ENCODE measurements around the gene ROBO4.

ROBO4 gene

DNA sequence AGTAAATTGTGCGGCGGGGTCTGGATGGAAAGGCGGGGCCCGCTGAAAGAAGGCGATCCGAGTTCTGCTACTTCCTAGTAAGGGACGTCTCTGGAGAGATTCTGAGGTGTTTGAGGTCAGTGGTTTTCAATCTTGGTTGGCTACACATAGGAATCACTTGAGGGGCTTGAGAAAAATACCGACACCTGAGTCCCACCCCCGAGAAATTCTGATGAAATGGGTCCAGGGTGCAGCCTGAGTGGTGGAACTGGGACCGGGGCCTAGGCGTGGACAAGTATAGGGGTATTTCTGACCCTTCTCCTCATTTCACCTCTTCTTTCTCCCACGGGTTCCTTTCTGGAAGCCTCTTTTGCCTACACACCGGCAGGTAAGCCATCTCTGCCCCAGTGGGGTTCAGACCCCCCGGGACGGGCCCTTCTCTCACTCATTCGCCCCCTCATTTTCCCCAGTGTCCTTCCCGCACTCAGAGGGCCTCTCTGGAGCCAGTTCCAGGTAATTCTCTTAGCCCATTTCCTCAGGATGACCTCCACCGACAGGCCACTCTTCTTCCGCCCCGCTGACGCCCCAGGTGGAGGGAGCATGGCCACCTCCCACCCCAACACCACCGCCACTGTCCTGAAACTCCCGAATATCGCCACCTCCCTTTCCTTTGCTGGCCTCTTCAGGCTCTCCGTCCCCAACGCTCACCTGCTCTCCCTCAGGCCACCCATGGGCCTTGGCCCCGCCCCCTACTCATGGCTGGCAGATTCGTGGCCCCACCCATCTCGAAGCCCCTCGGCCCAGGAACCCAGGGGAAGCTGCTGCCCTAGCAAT is 20.6 kb downstream of the ROBO4 start:
- peak overlapping the region; percentile 77 for H3K4me3 ChIP-seq (ENCODE audit: low read length)

DNA sequence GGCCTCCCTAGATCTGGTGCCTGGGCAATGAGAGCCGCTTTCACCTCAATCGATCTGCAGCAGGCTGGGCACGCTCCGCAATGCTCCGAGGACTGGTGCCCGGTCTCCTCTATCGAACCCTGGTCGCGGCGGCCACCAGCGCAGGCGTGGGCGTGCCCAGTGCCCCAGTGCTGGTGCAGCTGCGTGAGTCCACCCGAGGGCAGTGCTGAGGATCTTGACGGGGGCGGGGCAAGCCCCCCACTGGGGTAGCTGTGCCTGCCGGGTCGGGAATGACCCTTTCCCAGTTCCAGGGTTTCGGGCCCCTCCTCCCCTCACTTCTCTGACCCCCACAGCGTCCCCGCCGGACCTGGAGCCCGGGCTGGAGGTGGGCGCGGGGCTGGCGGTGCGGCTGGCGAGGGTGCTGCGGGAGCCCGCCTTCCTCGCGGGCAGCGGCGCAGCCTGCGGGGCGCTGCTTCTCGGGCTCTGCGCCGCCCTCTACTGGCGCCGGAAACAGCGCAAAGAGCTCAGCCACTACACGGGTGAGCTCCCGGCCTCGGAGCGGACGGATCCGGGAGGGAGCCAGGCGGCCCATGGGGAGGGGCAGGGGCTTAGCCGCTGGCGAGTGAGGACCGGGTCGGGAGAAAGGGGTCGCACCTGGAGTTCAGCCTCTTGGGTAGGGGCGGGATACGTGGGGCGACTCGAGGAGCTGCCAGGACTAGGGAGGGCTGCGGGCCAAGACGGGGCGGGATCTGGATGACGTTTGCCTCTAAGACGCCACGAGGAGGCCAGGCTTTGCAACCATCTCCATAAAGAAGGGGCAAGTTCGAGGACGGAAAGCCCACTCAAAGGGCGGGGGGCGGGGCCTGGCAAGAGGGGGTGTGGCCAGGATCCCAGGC is 21.5 kb downstream of the ROBO4 start:
- H3K9ac ChIP-seq (ENCODE audit: low read length), result peak overlapping the region; percentile 65
- H3K4me3 ChIP-seq (ENCODE audit: low read length), result peak overlapping the region; percentile 77
- H3K27me3 ChIP-seq (ENCODE audit: control insufficient read depth, insufficient read depth, low read length), result peaks cover 46% of the 10 kb centered on the region
- H3K4me1 ChIP-seq (ENCODE audit: control insufficient read depth, low read depth, low read length), result peaks cover 10% of the 10 kb centered on the region
- H3K9me3 ChIP-seq (ENCODE audit: control insufficient read depth, low read depth, low read length), result no peaks in the 10 kb centered on the region
- no peaks in the 10 kb centered on the region for H3K36me3 ChIP-seq (ENCODE audit: control insufficient read depth, low read depth, low read length)
- peak overlapping the region; percentile 54 for H3K27ac ChIP-seq (ENCODE audit: low read length)

More for the DNA sequence above, 20.6 kb downstream of the ROBO4 start:
- no peaks in the 10 kb centered on the region for H3K36me3 ChIP-seq (ENCODE audit: control insufficient read depth, low read depth, low read length)
- peaks cover 37% of the 10 kb centered on the region for H3K27me3 ChIP-seq (ENCODE audit: control insufficient read depth, insufficient read depth, low read length)
- peak overlapping the region; percentile 65 for H3K9ac ChIP-seq (ENCODE audit: low read length)
- H3K27ac ChIP-seq (ENCODE audit: low read length), result no peak overlapping the region
- no peaks in the 10 kb centered on the region for H3K9me3 ChIP-seq (ENCODE audit: control insufficient read depth, low read depth, low read length)
- peaks cover 10% of the 10 kb centered on the region for H3K4me1 ChIP-seq (ENCODE audit: control insufficient read depth, low read depth, low read length)

- peaks cover 53% of the 10 kb centered on the region for H3K27me3 ChIP-seq (ENCODE audit: control insufficient read depth, insufficient read depth, low read length)
Observed at GRCh38 chr11:124875401-124875800, 22.3 kb downstream of the ROBO4 start.

DNA sequence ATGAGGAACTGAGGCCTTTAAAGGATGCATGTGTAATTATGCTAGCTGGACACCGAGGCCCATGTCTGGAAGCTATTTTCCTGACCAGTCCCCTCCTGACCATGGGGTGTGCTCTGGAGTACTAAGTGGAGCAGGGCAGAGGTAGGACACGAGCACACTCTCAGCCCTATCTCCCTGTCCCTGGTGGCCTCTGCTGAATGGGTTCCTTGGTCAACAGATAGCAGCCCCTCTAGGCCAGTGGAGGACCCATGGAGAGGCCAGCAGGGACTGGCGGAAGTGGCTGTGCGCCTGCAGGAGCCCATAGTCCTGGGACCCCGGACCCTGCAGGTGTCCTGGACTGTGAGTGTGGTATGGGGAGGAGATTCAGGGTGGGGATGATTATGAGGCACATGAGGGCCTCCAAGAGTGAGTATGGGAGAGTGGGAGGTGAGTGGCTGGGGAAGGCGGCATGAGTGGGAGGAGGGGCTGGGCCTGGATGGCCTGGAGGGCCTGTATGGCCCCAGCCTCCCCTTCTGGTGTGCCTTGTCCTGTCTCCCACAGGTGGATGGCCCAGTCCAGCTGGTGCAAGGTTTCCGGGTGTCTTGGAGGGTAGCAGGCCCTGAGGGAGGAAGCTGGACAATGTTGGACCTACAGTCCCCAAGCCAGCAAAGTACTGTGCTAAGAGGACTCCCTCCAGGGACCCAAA is 23.0 kb downstream of the ROBO4 start:
- H3K4me3 ChIP-seq (ENCODE audit: low read length), result no peak overlapping the region
- H3K27ac ChIP-seq (ENCODE audit: low read length), result no peak overlapping the region
- no peaks in the 10 kb centered on the region for H3K9me3 ChIP-seq (ENCODE audit: control insufficient read depth, low read depth, low read length)
- no peaks in the 10 kb centered on the region for H3K36me3 ChIP-seq (ENCODE audit: control insufficient read depth, low read depth, low read length)
- no peak overlapping the region for H3K9ac ChIP-seq (ENCODE audit: low read length)
- peaks cover 10% of the 10 kb centered on the region for H3K4me1 ChIP-seq (ENCODE audit: control insufficient read depth, low read depth, low read length)
- H3K27me3 ChIP-seq (ENCODE audit: control insufficient read depth, insufficient read depth, low read length), result peaks cover 60% of the 10 kb centered on the region

More at GRCh38 chr11:124875401-124875800, 22.3 kb downstream of the ROBO4 start:
- Histone ChIP-seq H3K9me3 (ENCODE audit: control insufficient read depth, low read depth, low read length) (no peaks in the 10 kb centered on the region), H3K27ac (ENCODE audit: low read length) (no peak overlapping the region), H3K4me3 (ENCODE audit: low read length) (peak overlapping the region; percentile 77), H3K9ac (ENCODE audit: low read length) (no peak overlapping the region), H3K36me3 (ENCODE audit: control insufficient read depth, low read depth, low read length) (no peaks in the 10 kb centered on the region), H3K4me1 (ENCODE audit: control insufficient read depth, low read depth, low read length) (peaks cover 10% of the 10 kb centered on the region)

DNA sequence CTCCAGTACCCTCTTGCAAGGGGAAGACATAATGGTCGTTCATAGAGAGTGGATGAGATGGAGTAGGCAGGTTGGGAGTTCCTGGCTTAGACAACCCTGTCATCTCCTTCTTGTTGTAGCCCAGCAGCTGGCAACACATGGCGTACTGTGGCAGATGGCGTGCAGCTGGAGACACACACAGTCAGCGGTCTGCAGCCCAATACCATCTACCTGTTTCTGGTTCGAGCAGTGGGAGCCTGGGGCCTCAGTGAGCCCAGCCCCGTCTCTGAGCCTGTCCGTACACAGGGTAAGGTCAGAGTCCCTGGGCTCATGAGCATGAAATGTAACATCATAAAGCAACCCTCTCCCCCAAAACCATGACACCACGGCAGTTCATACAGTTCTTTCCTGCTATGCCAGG is 23.7 kb downstream of the ROBO4 start:
- H3K4me1 ChIP-seq (ENCODE audit: control insufficient read depth, low read depth, low read length), result peaks cover 12% of the 10 kb centered on the region
- no peak overlapping the region for H3K4me3 ChIP-seq (ENCODE audit: low read length)
- H3K9me3 ChIP-seq (ENCODE audit: control insufficient read depth, low read depth, low read length), result no peaks in the 10 kb centered on the region
- H3K27ac ChIP-seq (ENCODE audit: low read length), result no peak overlapping the region
- no peaks in the 10 kb centered on the region for H3K36me3 ChIP-seq (ENCODE audit: control insufficient read depth, low read depth, low read length)
- H3K27me3 ChIP-seq (ENCODE audit: control insufficient read depth, insufficient read depth, low read length), result peaks cover 68% of the 10 kb centered on the region
- H3K9ac ChIP-seq (ENCODE audit: low read length), result no peak overlapping the region

- Histone ChIP-seq H3K4me3 (ENCODE audit: low read length) (no peak overlapping the region), H3K9ac (ENCODE audit: low read length) (no peak overlapping the region), H3K36me3 (ENCODE audit: control insufficient read depth, low read depth, low read length) (no peaks in the 10 kb centered on the region), H3K27ac (ENCODE audit: low read length) (no peak overlapping the region), H3K4me1 (ENCODE audit: control insufficient read depth, low read depth, low read length) (peaks cover 13% of the 10 kb centered on the region), H3K27me3 (ENCODE audit: control insufficient read depth, insufficient read depth, low read length) (peaks cover 80% of the 10 kb centered on the region), H3K9me3 (ENCODE audit: control insufficient read depth, low read depth, low read length) (no peaks in the 10 kb centered on the region)
Observed at GRCh38 chr11:124872741-124873140, 24.9 kb downstream of the ROBO4 start.

- no peaks in the 10 kb centered on the region for H3K9me3 ChIP-seq (ENCODE audit: control insufficient read depth, low read depth, low read length)
- no peak overlapping the region for H3K4me3 ChIP-seq (ENCODE audit: low read length)
- H3K27ac ChIP-seq (ENCODE audit: low read length), result no peak overlapping the region
- peaks cover 85% of the 10 kb centered on the region for H3K27me3 ChIP-seq (ENCODE audit: control insufficient read depth, insufficient read depth, low read length)
- H3K9ac ChIP-seq (ENCODE audit: low read length), result no peak overlapping the region
- peaks cover 13% of the 10 kb centered on the region for H3K4me1 ChIP-seq (ENCODE audit: control insufficient read depth, low read depth, low read length)
- no peaks in the 10 kb centered on the region for H3K36me3 ChIP-seq (ENCODE audit: control insufficient read depth, low read depth, low read length)
Observed at GRCh38 chr11:124872280-124872679, 25.4 kb downstream of the ROBO4 start.

GRCh38 chr11:124870430-124870829 is 27.2 kb downstream of the ROBO4 start:
- Histone ChIP-seq H3K4me1 (ENCODE audit: control insufficient read depth, low read depth, low read length) (peaks cover 8% of the 10 kb centered on the region), H3K36me3 (ENCODE audit: control insufficient read depth, low read depth, low read length) (no peaks in the 10 kb centered on the region), H3K27ac (ENCODE audit: low read length) (no peak overlapping the region), H3K4me3 (ENCODE audit: low read length) (no peak overlapping the region), H3K27me3 (ENCODE audit: control insufficient read depth, insufficient read depth, low read length) (peaks cover 99% of the 10 kb centered on the region), H3K9ac (ENCODE audit: low read length) (no peak overlapping the region), H3K9me3 (ENCODE audit: control insufficient read depth, low read depth, low read length) (no peaks in the 10 kb centered on the region)

DNA sequence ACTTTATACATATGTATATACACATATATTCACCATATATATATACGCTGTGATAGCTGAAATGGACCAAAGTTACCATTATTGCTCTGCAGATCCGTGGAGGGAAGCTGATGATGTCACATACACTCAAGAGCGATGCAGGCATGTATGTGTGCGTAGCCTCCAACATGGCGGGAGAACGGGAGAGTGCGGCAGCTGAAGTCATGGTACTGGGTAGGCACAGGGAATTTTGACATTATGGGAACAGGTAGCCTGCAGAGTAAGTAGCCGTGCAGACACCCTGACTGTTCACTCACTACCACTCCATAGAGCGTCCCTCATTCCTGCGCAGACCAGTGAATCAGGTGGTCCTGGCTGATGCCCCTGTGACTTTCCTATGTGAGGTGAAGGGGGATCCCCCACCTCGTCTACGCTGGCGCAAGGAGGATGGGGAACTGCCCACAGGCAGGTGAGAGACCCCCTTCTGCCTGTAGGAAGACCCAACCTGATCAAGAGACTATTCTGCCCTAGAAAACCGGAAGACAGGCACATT is 27.7 kb downstream of the ROBO4 start:
- H3K9ac ChIP-seq (ENCODE audit: low read length), result no peak overlapping the region
- peaks cover 8% of the 10 kb centered on the region for H3K4me1 ChIP-seq (ENCODE audit: control insufficient read depth, low read depth, low read length)
- peaks cover 99% of the 10 kb centered on the region for H3K27me3 ChIP-seq (ENCODE audit: control insufficient read depth, insufficient read depth, low read length)
- H3K4me3 ChIP-seq (ENCODE audit: low read length), result no peak overlapping the region
- no peaks in the 10 kb centered on the region for H3K36me3 ChIP-seq (ENCODE audit: control insufficient read depth, low read depth, low read length)
- no peaks in the 10 kb centered on the region for H3K9me3 ChIP-seq (ENCODE audit: control insufficient read depth, low read depth, low read length)
- H3K27ac ChIP-seq (ENCODE audit: low read length), result no peak overlapping the region

DNA sequence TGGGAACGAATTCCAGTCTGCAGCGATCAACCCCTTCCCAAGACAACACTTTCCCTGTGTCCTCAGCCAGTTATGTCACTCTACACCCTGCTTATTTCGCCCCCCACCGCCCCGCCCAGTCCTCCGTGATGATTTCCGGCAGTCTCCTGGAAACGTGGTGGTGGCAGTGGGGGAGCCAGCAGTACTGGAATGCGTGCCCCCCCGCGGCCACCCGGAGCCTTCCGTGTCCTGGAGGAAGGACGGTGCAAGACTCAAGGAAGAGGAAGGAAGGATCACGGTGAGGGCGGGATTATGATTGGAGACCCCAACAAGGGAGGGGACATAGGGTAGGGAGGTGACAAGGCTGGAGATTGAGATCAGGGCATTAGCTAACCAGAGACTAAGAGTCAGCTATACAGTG is 28.3 kb downstream of the ROBO4 start:
- Histone ChIP-seq H3K4me3 (ENCODE audit: low read length) (peak overlapping the region; percentile 22), H3K4me1 (ENCODE audit: control insufficient read depth, low read depth, low read length) (peaks cover 8% of the 10 kb centered on the region), H3K36me3 (ENCODE audit: control insufficient read depth, low read depth, low read length) (no peaks in the 10 kb centered on the region), H3K9me3 (ENCODE audit: control insufficient read depth, low read depth, low read length) (no peaks in the 10 kb centered on the region), H3K27ac (ENCODE audit: low read length) (no peak overlapping the region), H3K9ac (ENCODE audit: low read length) (no peak overlapping the region), H3K27me3 (ENCODE audit: control insufficient read depth, insufficient read depth, low read length) (peaks cover 99% of the 10 kb centered on the region)
